AG10803 (cell line): ENCODE measurements around the gene EPHB1.

Experiments used
- DNase-seq: peaks from one replicate; pipeline ENCODE4 v3.0.0; 2010; ENCODE audit warnings: low read depth
- H3K4me3 ChIP-seq: 2 replicates; pipeline ENCODE4 v1.5.1; 2011; ENCODE audit warnings: mild to moderate bottlenecking, low read length, control low read depth
- TF ChIP-seq, protein P1 (sequence below): conservative IDR thresholded peaks from 2 replicates; pipeline ENCODE4 v1.5.1; 2011; ENCODE audit warnings: mild to moderate bottlenecking, low read length, control low read depth, inconsistent platforms

EPHB1 gene

DNA sequence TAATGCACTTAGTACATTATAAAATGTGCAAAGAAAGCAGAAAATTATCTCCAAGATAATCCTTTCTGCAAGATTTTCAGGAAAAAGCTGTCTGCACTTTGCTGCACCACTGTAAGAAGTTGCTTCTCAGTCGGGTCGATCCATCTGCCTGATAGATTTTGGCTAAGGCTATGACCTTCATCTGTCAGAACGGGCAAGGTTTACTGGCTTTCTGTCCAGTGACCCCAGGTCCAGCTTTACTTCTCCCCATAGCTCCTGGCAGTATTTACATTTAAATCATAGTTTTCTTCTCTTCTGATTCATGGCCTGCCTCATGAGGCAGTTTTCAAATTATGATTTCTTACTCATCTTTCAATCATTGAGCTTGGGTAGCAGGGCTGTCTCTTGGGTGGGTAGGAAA lies 422.7 kb downstream of the EPHB1 start:
- TF ChIP-seq, protein P1, sequence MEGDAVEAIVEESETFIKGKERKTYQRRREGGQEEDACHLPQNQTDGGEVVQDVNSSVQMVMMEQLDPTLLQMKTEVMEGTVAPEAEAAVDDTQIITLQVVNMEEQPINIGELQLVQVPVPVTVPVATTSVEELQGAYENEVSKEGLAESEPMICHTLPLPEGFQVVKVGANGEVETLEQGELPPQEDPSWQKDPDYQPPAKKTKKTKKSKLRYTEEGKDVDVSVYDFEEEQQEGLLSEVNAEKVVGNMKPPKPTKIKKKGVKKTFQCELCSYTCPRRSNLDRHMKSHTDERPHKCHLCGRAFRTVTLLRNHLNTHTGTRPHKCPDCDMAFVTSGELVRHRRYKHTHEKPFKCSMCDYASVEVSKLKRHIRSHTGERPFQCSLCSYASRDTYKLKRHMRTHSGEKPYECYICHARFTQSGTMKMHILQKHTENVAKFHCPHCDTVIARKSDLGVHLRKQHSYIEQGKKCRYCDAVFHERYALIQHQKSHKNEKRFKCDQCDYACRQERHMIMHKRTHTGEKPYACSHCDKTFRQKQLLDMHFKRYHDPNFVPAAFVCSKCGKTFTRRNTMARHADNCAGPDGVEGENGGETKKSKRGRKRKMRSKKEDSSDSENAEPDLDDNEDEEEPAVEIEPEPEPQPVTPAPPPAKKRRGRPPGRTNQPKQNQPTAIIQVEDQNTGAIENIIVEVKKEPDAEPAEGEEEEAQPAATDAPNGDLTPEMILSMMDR = no peak
- DNase-seq = no peak
- H3K4me3 ChIP-seq = no peak overlapping the region

DNA sequence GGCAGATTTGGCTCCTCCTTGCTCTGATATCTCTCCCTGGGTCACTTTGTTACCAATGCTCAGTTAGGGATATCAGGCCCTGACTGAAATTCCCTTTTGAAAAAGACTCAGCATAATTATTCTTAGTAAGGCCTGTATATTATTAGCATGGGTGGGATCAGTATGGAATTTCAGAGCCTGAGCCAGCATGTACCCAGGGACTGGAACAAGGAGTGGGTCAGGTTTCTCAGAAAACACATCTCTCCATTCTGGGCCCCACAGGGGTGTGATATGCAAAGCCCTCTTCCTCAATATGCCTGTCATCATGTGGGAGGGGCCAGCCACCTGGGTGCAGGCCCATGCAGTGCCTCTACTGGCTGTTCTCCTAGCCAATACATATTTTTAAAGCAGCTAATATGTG lies 423.2 kb downstream of the EPHB1 start:
- no peak for DNase-seq
- no peak overlapping the region for H3K4me3 ChIP-seq
- TF ChIP-seq, protein P1 = no peak

DNA sequence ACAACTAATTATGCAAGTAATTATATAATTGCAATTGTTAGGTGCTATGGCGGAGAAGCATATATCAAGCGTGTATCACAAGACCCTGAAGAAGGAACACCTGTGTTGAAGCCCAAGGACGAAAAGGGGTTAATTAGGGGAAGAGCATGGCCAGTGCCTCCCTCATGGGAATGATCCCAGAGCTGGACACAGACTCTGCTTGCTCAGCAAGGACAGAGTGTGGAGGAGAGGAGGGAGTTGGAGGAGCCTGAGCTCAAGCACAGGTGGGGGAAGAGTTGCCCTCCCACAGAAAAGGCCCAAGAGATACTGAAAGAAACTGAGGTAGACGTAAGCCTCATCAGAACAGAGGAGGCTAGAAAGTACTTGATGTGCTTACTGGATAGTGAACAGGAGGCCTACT lies 423.7 kb downstream of the EPHB1 start:
- DNase-seq = no peak
- H3K4me3 ChIP-seq = no peak overlapping the region
- TF ChIP-seq, protein P1 = no peak

DNA sequence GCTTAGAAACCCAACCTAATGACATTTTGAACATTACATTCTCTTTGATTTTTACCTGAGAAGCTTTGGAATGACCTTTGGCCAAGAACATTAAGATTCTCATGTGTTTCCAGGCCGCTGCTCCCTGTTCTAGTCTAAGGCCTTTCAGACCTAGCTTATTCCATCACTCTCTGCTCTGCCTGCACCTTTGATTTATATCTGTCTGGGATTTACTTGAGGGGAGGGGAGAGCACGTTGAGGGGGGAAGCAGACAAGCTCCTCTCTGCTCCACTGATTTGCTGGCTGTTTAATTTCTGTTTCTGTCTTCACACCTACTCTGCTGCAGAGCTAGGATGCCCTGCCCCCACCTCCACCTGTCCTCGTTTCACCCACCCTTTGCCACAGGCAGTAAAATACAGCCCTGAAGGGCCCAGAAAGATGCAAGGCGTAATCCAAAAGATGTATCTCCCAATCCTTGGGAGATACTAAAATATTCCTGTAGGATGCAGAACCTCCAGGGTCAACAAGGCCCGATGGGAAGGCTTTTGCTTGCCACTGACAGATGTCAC lies 429.8 kb downstream of the EPHB1 start:
- no peak for DNase-seq
- TF ChIP-seq, protein P1 = no peak

DNA sequence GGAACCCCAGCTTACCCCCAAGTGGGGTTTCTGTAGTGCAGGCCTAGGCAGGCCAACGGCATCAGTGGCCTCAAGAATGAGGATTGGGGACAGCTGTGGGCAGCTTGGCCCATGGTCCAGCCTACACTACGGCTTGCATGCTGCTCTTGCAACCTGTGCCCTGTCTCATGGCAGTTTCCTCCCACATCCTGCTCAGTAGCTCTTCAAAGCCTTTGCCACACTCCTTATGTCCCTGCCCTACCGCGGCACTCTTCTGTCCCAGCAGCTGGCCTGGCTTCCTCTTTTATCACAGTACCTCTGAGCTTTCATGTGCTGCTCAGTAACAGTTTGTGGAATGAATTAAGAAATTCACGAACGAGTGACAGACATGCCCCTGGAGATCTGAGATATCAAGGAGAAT lies 431.0 kb downstream of the EPHB1 start:
- no peak overlapping the region for H3K4me3 ChIP-seq
- DNase-seq = no peak
- TF ChIP-seq, protein P1 = no peak

More for the DNA sequence above, 429.8 kb downstream of the EPHB1 start:
- H3K4me3 ChIP-seq = no peak overlapping the region

DNA sequence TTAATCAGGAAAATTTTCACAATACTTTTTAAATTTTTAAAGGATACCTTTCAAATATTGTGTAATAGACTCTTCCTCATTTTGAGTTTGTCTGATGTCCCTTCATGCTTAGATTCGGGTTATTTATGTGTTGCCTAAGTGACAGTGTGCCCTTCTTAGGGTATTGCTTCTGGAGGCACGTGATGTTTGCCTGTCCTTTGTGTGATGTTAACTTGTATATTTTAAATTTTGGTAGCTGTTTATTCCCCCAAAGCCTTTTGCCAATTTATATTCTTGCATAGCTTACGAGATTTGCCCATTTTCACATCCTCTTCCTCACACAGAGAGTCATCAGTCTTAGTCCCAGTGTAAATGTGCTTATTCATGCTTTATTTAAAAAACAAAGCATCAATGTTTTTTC lies 433.1 kb downstream of the EPHB1 start:
- DNase-seq = no peak
- TF ChIP-seq, protein P1 = no peak

DNA sequence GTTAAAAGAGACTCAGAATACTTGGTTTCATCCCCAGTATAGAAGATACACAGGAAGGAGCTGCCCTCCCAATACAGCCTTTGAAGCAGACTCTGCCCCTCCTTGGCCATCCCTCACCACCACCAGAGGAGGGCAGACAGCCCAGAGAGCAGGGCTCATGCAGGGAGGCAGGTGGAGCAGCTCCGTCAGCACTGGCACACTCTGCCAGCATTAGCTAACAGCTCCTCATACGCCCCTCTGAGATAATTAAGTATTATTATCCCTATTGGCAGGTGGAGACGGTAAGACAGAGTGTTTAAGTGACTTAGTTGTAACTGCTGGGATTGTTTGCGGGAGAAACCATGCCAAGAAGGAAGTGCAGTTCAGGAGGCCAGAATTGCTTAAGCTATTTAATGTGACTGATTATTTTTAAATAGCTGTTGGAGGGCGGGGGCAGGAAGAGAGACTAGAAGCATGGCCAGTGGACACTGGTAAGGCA lies 434.0 kb downstream of the EPHB1 start:
- TF ChIP-seq, protein P1 = no peak
- H3K4me3 ChIP-seq = no peak overlapping the region
- no peak for DNase-seq

More for the DNA sequence above, 433.1 kb downstream of the EPHB1 start:
- H3K4me3 ChIP-seq = no peak overlapping the region
